Suprapubic skin (tissue), 4 donors: Measurements from ENCODE around the gene RBL2.

ENCODE experiments used
- EP300 ChIP-seq: sonication (generic); formaldehyde crosslinking; IDR thresholded peaks from one replicate; pipeline ENCODE4 v1.6.1; 2017; ENCODE audit warnings: antibody characterized with exemption
- POLR2A ChIP-seq, 2 donors: fragments of 450-650 bp; IDR thresholded peaks; one replicate each; pipeline ENCODE4 v1.6.1; 2017; ENCODE audit warnings: antibody characterized with exemption in 2 of 2, mild to moderate bottlenecking in 2 of 2, moderate library complexity in 2 of 2
- POLR2AphosphoS5 ChIP-seq, 3 donors: sonication (generic); formaldehyde crosslinking; IDR thresholded peaks; one replicate each; pipeline ENCODE4 v1.6.1; 2017; ENCODE audit warnings: antibody characterized with exemption in 3 of 3
- TF ChIP-seq, protein P1 (sequence below), 2 donors: fragments of 200-600 bp in 1 of 2; fragments of 450-650 bp in 1 of 2; sonication (generic) in 1 of 2; IDR thresholded peaks; one replicate each; pipeline ENCODE4 v1.5.1; 2016 to 2019; ENCODE audit warnings: antibody characterized with exemption in 2 of 2, mild to moderate bottlenecking in 1 of 2, moderate library complexity in 1 of 2

DNA sequence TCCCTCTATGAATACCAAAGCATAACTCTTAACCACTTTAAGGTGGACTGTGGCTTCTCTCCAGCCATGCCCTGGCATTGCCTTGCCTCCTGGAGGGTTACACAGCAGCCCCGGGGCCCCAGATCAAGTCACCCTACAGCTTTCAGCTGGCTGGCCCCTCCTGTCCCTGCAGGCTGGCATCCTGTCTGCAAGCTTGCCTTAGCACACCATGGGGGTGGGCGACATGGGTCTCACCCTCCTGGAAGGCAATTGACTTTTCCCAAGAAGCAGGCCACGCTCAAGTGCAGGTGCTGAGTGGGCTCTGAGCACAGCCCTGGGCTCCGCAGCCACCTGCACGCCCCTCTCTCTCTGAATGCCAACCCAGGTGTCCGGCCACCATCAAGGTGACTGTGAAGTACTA is 94.5 kb downstream of the RBL2 start:
- TF ChIP-seq, protein P1, sequence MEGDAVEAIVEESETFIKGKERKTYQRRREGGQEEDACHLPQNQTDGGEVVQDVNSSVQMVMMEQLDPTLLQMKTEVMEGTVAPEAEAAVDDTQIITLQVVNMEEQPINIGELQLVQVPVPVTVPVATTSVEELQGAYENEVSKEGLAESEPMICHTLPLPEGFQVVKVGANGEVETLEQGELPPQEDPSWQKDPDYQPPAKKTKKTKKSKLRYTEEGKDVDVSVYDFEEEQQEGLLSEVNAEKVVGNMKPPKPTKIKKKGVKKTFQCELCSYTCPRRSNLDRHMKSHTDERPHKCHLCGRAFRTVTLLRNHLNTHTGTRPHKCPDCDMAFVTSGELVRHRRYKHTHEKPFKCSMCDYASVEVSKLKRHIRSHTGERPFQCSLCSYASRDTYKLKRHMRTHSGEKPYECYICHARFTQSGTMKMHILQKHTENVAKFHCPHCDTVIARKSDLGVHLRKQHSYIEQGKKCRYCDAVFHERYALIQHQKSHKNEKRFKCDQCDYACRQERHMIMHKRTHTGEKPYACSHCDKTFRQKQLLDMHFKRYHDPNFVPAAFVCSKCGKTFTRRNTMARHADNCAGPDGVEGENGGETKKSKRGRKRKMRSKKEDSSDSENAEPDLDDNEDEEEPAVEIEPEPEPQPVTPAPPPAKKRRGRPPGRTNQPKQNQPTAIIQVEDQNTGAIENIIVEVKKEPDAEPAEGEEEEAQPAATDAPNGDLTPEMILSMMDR (IDR thresholded peaks at IDR 0.05) = no peak
- no peak for TF ChIP-seq POLR2A (IDR thresholded peaks at IDR 0.05)
- TF ChIP-seq POLR2AphosphoS5 (IDR thresholded peaks at IDR 0.05) = no peak
- no peak for TF ChIP-seq EP300
